Measurements from ENCODE around the gene LINGO3. TPM values are rescaled to one million over a fixed set of nuclear protein-coding genes. Genes with fewer than 3 reads are reported as not detected.
A peak's percentile ranks its signal among the peaks of the same experiment; 100 is the strongest.

LINGO3 gene
- total and polyA plus RNA-seq, 2 of the 8 experiments (the other 6 are each of a cell fraction or from before 2014, with no cell fraction given), result 0.59 TPM; not detected in 1

DNA sequence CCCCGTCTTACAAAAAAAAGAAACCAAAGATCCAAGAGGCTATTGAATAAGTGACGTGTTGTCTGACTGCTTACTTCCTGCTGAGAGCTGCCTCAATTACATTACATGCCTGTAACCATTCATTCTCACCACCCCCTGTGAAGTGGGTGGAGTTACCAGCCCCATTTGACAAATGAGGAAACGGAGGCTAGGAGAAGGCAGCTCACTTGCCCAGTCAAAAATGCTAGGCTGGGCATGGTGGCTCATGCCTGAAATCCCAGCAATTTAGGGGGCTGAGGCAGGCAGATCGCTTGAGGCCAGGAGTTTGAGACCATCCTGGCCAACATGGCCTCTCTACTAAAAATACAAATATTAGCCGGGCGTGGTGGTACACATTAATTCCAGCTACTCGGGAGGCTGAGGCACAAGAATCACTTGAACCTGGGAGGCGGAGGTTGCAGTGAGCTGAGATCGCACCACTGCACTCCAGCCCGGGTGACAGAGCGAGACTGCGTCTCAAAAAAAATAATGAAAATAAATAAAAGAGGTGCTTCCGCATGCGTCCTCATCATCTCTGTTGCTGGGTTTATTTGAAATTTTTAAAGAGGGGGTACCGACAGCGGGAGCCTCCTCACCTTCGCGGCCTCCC is 19.9 kb upstream of the LINGO3 start:
- peaks cover 0 to 11% (median 6%) of the 10 kb centered on the region in 4 experiments; a peak in 6 of 8 replicates for H3K36me3 ChIP-seq (ENCODE audit: control insufficient read depth in 2 of 4, insufficient read depth in 4 of 4, low read length in 3 of 4)
- CTCF ChIA-PET (ENCODE audit: partially characterized antibody), result interaction anchor here (1.1 to 4.2 kb wide), 6 partner anchors 10 to 173 kb away, joined by 3 to 25 read pairs (median 4); no protein-coding TSS in a partner anchor
- H2BK15ac ChIP-seq (ENCODE audit: low read length), result no peak overlapping the region
- no peak overlapping the region for H2BK120ac ChIP-seq (replicated peaks; ENCODE audit: low read depth, low read length)
- no peak overlapping the region for H3K23ac ChIP-seq (ENCODE audit: insufficient read length)
- H3K56ac ChIP-seq (replicated peaks; ENCODE audit: insufficient read length, low read depth, low read length), result peak overlapping the region; percentile 73
- peak overlapping the region; percentile 89 for H4K5ac ChIP-seq (ENCODE audit: insufficient read length, low read depth, low read length)
- 3% methylated on average over 18 of the region's 18 CpGs; no CpG with 5 or more reads in 1 of the 2 experiments for WGBS, 2 experiments (ENCODE audit: extremely low coverage in 1 of 2, insufficient coverage in 1 of 2, insufficient read length in 1 of 2, insufficient replicate concordance in 2 of 2, low coverage in 1 of 2, low lambda C conversion rate in 2 of 2, missing lambda C conversion rate in 1 of 2)
- peaks cover 0 to 33% (median 15%) of the 10 kb centered on the region in 4 experiments; a peak in 6 of 7 replicates for H3K4me1 ChIP-seq (replicated peaks in 1 of 4; ENCODE audit: control insufficient read depth in 3 of 4, insufficient read depth in 4 of 4, low read length in 3 of 4)
- peaks cover 19% of the 10 kb centered on the region for H3K79me1 ChIP-seq (ENCODE audit: low read depth, low read length)
- peak overlapping the region; percentile 88 for H4K91ac ChIP-seq (replicated peaks; ENCODE audit: insufficient read length, low read length)
- FAIRE-seq (peak; percentile 82), DNase-seq (ENCODE audit: low read depth in 1 of 2, low spot score in 2 of 2) (peak in 1 of 2 experiments; percentile 57)
- peak overlapping the region; percentile 39; the same call in 1 of the 2 replicates for H2AK5ac ChIP-seq (ENCODE audit: low read depth, low read length)
- peak overlapping the region; percentile 86 to 95 for H3K4me2 ChIP-seq (ENCODE audit: insufficient read depth in 1 of 2, low read depth in 2 of 2, low read length in 2 of 2)
- peak overlapping the region; percentile 96 for H3K18ac ChIP-seq (ENCODE audit: extremely low read depth, low read length)
- H3K9ac ChIP-seq (replicated peaks in 1 of 4; ENCODE audit: extremely low read depth in 1 of 4, low read depth in 3 of 4, low read length in 3 of 4), result peak overlapping the region in 3 of 4 experiments; percentile 72 to 93 (median 74); a peak in 6 of 7 replicates
- peak overlapping the region; percentile 83 for H2BK5ac ChIP-seq (ENCODE audit: low read depth, low read length)
- H4K20me1 ChIP-seq (replicated peaks in 1 of 2; ENCODE audit: control insufficient read depth in 1 of 2, insufficient read depth in 2 of 2, low read length in 2 of 2), result peaks cover 0 to 15% of the 10 kb centered on the region in 2 experiments
- no peak overlapping the region for H2AFZ ChIP-seq (ENCODE audit: low read length)
- H3K79me2 ChIP-seq (ENCODE audit: control insufficient read depth in 1 of 2, insufficient read depth in 2 of 2, low read length in 2 of 2), result peaks cover 5 to 52% of the 10 kb centered on the region in 2 experiments; a peak in 3 of 4 replicates
- H2BK20ac ChIP-seq (ENCODE audit: low read length), result no peak overlapping the region
- no peak overlapping the region for H2BK12ac ChIP-seq (ENCODE audit: low read depth, low read length)
- H3K4me3 ChIP-seq (ENCODE audit: extremely low read depth in 1 of 4, insufficient read depth in 2 of 4, low read depth in 3 of 4, low read length in 4 of 4), result peak overlapping the region; percentile 85 to 98 (median 91)
- H3K9me3 ChIP-seq (ENCODE audit: insufficient read depth in 2 of 2, low read depth in 1 of 2, low read length in 1 of 2), result no peaks in the 10 kb centered on the region
- TF ChIP-seq CEBPB (IDR thresholded peaks at IDR 0.05; ENCODE audit: low read depth, low read length), result no peak
- TF ChIP-seq SP1 (IDR thresholded peaks at IDR 0.05; ENCODE audit: low read depth, low read length), result 0 out of 2 replicates have a peak, but pooled peaks have one; percentile 7
- TF ChIP-seq BACH1 (IDR thresholded peaks at IDR 0.05; ENCODE audit: low read length), result no peak
- 0 out of 2 replicates have a peak, but pooled peaks have one; percentile 10 for TF ChIP-seq YY1 (IDR thresholded peaks at IDR 0.05; ENCODE audit: low read depth, low read length)
- peak; percentile 50; the same call in 1 of the 2 replicates for TF ChIP-seq POLR2AphosphoS5 (IDR thresholded peaks at IDR 0.05; ENCODE audit: low read depth, low read length)
- TF ChIP-seq TAF1 (IDR thresholded peaks at IDR 0.05; ENCODE audit: low read depth, low read length), result peak; percentile 39
- peak; percentile 21 for TF ChIP-seq SAP30 (IDR thresholded peaks at IDR 0.05; ENCODE audit: insufficient read depth, insufficient replicate concordance, low read length)
- H3K27me3 ChIP-seq (replicated peaks in 1 of 4; ENCODE audit: control insufficient read depth in 3 of 4, extremely low read depth in 1 of 4, insufficient read depth in 3 of 4, low read length in 3 of 4), result no peaks in the 10 kb centered on the region
- H3K27ac ChIP-seq (ENCODE audit: low read depth, low read length), result no peak overlapping the region; the same call in 1 of the 2 replicates
- POLR2A ChIA-PET (ENCODE audit: partially characterized antibody), result interaction anchor here (0.7 to 3.0 kb wide), 16 partner anchors 9 to 100 kb away, joined by 3 to 11 read pairs (median 4); partner anchors contain the start of gene AMH
- no peak overlapping the region for H3K4ac ChIP-seq (replicated peaks; ENCODE audit: insufficient read length, low read depth, low read length)
- H4K8ac ChIP-seq (ENCODE audit: extremely low read depth, insufficient read depth, low read length), result peak overlapping the region; percentile 88; the same call in 1 of the 2 replicates
- H3K23me2 ChIP-seq (ENCODE audit: low read depth, low read length), result peaks cover 11% of the 10 kb centered on the region; the same call in 1 of the 2 replicates
- no peak overlapping the region for H3K14ac ChIP-seq (ENCODE audit: insufficient read length)
